Measurements from ENCODE around the gene ETV5. TPM values are rescaled to one million over a fixed set of nuclear protein-coding genes. Genes with fewer than 3 reads are reported as not detected.
A peak's percentile ranks its signal among the peaks of the same experiment; 100 is the strongest.

The ETV5 gene
- total RNA-seq, 1 donor from 2014 or later: 16.8 TPM

DNA sequence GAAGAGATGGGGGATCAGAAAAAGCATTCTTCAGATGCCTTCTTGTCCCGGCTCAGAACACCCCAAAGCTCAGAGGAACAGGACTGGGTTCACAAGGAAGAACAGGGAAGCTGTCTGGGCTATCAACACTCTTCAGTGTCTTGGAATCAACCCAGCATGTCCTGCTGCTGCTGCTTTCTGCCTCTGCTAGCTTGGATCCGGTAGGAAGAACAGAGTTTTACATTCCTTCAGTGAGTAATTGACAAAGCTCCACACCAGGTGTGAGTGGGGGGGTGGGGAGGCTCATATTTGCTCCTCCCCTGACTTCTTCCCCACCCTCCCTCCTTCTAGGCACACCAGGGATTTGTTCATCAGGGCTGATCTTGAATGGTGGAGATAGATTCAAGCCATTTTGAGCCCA, 13.1 kb upstream of the ETV5 start:
- DNase-seq: no peak

GRCh38 chr3:186121278-186121677, 12.4 kb upstream of the ETV5 start:
- DNase-seq: no peak

DNA sequence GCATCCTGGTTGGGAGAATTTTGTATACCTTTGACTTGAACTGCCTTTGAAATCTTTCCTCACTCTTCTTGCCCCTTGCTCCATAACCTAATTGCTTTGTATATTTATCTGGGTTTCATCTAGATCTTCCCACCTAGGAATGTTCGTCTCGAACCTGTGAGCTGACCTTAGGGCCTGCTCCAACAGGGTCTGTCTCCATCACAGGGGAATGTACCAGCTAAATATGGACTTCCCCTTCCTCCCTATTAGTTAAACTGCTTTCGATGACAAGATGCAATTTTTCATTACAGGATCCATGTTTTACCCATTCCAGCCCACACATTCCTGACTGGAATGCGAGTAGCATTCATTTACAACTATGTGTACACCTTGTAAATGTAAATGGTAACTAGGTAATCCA, 10.6 kb upstream of the ETV5 start:
- DNase-seq: no peak

- DNase-seq: no peak
These were observed 9.8 kb upstream of the ETV5 start for GRCh38 chr3:186118692-186119091.

DNA sequence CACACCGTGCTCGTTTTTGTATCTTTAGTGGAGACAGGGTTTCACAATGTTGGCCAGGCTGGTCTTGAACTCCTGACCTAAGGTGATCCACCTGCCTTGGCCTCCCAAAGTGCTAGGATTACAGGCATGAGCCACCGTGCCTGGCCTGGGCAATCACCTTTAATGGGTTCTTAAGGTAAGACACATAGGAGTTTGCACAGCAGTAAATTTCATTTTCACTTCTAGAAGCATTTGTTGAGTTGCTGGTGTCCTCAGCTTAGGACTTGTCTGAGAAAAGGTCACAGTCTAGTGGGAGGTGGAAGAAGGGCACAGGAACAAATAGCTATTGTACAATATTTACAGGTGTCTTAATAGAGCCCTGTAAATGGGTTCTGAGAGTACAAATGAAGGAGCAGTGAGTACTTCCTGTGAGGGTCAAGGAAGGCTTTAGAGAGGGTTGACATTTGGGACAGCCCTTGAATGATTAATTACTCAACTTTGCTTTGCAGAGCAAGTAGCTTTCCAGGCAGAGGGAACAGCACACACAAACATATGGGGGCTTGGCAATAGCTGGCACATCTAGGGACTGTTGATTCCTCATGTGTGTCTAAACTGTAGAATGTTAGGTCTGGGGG, 8.7 kb upstream of the ETV5 start:
- DNase-seq: no peak

- no peak for DNase-seq
These were observed 6.5 kb upstream of the ETV5 start for GRCh38 chr3:186115239-186115996.

DNA sequence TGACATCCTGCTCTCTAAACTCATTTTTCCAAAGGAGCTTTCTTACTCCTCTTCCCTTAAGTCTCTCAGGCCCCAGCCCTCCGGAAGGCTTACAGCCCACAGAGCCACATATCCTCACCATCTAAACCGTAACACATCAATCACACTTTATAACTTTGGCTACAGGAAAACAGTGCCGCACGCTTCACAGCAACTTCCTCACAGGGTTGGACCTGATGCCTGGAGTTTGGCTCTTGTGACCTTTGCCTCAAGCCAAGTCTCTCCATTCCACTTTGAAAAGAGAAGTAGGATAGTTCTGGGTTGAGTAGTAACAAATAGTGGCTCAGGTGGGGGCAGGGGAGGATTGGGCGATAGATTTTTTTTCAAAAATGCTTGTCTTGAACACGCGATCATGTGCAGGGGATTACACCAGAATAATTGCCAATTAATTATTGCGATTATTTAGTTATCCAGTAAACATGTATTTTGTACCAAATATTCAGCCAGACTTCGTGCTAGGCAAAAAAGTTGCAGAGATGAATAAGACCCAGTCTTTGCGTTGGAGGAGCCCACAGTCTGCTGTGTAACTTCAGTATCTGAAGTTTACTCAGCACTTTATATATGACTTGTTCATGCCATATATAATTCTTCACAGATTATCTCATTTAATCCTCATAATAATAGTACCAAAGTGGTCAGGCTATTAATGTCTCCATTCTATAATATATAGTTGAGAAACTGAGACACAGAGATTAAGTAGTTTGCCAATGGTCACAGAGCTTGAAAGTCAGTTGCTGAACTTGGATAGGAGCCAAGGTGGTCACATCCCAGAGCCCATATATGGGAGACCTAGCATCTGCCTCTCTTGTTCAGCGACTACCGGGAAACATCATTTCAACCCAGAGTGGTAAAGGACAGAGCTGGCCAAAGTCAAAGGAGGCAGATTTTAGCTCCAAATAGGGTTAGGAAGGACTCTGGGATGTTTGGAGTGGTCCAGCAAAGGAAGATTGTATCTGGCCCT, 2.4 kb upstream of the ETV5 start:
- DNase-seq: no peak

GRCh38 chr3:186109897-186110803, 1.3 kb upstream of the ETV5 start:
- peak; percentile 53 for DNase-seq

DNA sequence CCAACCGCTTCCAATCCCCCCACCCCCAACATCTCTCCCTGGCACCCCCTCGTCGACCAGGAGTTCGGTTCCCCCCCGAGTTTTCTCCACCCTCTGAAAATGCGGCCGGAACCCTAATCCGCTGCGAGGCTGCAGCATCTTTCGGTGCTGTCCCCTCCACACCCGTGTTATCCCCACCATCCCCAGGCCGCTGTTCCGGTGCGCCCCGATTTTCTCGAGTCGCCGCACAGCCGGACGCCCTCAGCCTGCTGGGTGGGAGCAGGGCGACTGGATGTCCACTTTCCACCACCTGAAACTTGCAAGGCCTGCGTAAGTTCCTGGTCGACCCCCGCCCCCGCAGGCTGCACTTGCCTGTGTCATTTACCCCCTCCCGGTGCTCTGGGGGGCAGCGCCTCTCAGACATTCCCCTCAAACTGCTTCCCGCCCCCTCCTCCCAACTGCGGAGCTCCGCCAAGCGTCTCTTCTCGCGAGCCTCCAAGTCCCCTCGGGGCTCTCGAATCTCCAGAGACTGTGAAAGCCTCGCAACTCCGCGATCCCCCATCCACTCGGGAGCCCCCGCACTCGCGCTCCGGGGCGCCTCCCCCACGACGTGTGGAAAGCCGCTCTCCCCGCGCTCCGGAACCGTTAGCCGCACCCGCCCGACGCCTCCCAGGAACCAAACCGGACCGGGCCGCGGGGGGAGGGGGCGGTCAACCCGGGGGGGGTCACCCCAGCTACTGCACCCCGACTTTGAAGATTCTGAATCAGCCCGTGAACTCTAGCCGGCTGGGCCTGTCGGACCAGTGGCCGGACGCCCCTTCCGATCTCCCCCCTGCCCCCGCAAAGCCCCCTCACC, 566 bp downstream of the ETV5 start:
- DNase-seq: peak; percentile 49

DNA sequence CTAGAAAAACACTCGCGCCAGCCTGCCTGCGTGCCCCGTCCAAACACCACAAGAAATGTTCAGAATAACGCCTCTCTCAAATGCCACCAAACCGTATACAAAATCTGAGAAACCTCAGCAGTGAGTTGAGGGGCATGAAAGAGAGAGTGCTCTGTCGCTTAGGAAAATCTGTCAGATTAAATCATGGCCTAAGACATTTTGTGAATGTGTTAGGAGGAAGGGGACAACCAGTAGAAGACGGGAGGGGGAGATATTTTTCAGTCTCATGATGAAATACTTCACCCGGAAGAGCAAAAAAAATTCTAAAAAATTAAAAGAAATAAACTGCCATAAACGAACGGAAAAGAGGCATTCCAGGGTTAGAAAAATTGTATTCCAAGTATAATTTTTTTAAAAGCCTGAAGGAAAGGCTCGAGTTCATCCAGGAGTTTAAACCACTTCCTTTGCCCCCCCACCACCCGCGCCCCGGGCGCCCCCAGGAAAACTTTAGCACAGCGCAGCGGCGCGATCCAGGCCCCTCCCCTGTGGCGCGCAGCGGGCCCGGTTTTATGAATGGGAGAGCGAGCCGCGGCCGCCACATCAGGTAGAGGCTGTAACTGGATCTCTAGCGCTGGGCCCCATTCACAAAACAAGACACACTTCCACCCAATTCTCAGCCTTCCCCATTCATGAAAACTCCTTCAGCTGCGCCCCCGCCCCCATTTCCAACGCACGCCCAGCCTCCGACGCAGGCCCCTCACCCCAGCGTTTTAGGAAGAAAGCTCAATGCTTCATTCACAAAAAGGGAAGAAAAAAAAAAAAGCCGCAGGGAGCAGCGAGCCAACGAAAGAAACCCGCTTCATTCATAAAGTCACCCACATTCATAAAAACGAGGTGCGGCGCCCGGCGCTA, 1.4 kb downstream of the ETV5 start:
- DNase-seq: peak; percentile 57

GRCh38 chr3:186105543-186105942, 3.3 kb downstream of the ETV5 start:
- no peak for DNase-seq

DNA sequence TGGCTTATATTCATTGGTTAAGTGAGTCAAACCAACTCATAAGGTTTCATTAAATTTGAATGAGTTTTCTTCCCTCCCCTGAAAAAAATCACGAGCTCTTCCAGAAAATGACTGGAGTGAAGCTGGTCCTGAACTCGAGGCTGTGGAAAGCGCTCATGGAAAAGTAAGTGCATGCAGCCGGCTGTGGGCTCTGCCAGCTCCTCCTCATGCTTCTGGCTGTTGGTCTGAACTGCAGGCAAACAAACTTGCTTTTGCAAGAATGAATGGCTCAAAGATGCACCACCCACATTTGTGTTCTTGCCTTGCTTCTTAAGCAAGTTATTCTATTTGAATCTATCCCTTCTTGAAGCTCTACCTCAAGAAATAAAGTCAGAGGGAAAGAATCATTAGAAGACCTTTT, 6.2 kb downstream of the ETV5 start:
- peak; percentile 21 for DNase-seq

DNA sequence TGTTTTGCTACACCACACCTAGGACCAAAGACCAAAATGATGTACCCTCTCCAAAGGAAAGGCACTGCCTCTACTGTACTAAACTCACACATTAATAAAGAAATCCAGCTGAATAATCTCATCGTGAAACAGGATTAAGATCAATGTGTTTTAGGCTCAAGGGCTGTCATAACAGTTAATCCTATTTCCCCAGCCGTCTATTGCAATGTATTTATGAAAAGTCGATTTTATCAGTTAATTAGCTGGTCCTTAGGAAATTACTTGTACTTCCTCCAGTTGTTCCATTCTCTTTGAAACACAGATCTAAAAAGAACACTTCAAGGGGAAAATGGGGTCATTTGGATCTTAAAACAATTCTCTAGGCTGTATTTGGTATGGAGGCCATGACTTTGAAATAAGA, 8.5 kb downstream of the ETV5 start:
- DNase-seq: no peak

DNA sequence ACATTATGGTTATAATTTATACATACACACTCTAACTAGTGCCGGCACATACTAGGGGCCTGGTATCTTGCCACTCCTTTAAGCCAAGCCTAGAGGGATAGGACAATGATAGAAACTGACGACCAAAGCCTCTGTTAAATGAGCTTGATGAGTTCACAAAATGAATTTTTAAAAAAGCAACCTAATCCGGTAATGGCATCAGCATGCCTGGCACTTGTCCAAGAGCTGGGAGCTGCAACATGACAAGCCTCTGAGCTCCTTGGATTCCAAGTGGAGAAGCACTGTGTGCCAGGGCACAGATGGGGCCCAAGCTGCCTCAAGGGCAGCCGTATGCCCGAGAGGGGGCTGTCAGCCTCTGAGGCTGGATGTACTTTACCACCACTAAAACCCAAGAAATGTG, 9.7 kb downstream of the ETV5 start:
- DNase-seq: peak; percentile 39

- DNase-seq: no peak
These were observed 10.1 kb downstream of the ETV5 start for GRCh38 chr3:186098740-186099139.

GRCh38 chr3:186097663-186098451, 11.0 kb downstream of the ETV5 start:
- peak; percentile 98 for DNase-seq

- no peak for DNase-seq
These were observed 11.6 kb downstream of the ETV5 start for GRCh38 chr3:186097317-186097662.

GRCh38 chr3:186096290-186096689, 12.6 kb downstream of the ETV5 start:
- DNase-seq: no peak

DNA sequence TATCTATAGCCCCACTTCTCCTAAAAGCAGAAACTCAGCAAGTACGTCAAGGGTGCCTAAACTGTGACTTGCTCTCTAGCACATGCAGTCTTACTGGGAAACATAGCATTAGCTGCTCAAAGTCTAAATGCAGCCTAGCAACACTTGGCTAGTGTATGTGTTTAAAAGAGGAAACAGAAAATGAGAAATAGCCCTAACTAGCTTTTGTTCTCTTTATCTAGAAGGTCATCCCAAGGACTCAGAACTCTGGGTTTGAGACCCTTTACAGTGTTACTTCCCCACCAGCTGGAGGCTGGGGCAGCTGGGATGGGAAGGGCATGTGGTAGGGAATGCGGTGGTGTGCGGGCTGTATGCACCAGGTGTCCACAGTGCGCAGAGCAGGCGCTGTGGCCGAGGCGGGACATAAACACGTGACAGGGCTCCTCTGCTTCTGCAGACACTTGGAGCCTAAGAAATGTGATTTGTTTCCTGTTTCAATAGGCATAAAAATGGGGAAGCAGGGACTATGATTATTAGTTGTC, 13.3 kb downstream of the ETV5 start:
- no peak for DNase-seq

Data from skin of body (tissue), 2 donors.